ENCODE results near the gene HIP1.

DNA sequence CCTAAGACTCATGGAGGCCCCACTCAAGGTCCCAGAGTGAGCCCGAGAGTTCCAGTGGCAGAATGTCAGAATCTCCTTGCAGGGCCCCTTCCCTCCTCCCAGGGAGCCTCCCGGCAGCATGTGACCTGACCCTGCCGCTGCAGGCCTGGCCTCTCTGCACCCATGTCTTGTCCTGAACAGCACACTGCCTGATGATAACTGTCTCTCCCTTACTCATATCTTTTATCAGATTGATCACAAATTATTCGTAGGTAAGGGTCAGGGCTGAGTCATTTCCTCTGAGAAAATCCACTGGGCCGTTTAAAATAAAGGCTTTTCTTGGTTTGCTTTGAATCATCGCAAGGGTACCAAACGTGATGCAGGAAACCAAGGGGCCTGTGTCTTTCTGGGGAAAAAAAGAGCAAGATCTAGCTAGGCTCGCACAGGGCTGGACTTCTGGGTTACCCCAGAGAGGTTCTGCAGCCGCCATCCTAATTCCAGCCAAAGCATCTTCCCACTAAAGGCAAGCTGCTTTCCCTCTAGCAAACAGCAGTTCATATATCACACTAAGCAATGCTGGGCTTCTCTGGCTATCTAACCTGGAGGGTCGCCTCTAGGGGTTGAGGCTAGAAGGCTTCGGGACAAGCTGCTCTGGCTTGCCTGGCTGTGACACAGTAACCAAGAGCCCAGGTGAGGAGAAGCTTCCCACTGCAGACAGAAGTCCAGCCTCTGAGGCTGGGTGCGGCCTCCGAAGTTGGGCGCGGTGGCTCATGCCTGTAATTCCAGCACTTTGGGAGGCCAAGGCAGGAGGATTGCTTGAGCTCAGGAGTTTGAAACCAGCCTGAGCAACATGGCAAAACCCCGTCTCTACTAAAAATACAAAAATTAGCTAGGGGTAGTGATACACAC lies 141.8 kb downstream of the HIP1 start:
- TF ChIP-seq CTCF (IDR thresholded peaks at IDR 0.05) (no peak), SIN3A (IDR thresholded peaks at IDR 0.05; ENCODE audit: borderline replicate concordance, low read depth, low read length) (no peak), NFIC (IDR thresholded peaks at IDR 0.05; ENCODE audit: borderline replicate concordance) (0 out of 2 replicates have a peak, but pooled peaks have one; percentile 52), EP300 (IDR thresholded peaks at IDR 0.05; ENCODE audit: borderline replicate concordance in 1 of 2, low read depth in 1 of 2, low read length in 1 of 2) (peak in 1 of 2 experiments; percentile 87; a peak in 2 of 4 replicates)
